AG09319 (cell line): ENCODE results near the gene TRRAP.

Experiments
- DNase-seq: peaks from one replicate; pipeline ENCODE4 v3.0.0-alpha.2; 2010; ENCODE audit warnings: low read depth; ENCODE audit errors: extremely low read depth
- CTCF ChIP-seq: IDR thresholded peaks from 2 replicates; pipeline ENCODE4 v1.5.1; 2011; ENCODE audit warnings: low read depth, mild to moderate bottlenecking, inconsistent platforms, low read length, moderate library complexity

Gene TRRAP

GRCh38 chr7:98855610-98856422 is 22.5 kb upstream of the TRRAP start:
- no peak for DNase-seq
- no peak for TF ChIP-seq CTCF

GRCh38 chr7:98860071-98860470 is 18.3 kb upstream of the TRRAP start:
- TF ChIP-seq CTCF: no peak
- DNase-seq: no peak

- DNase-seq: no peak
- no peak for TF ChIP-seq CTCF
Observed at GRCh38 chr7:98862203-98862602, 16.1 kb upstream of the TRRAP start.

GRCh38 chr7:98862716-98863420 is 15.5 kb upstream of the TRRAP start:
- no peak for TF ChIP-seq CTCF
- no peak for DNase-seq

GRCh38 chr7:98863601-98864000 is 14.7 kb upstream of the TRRAP start:
- no peak for TF ChIP-seq CTCF
- no peak for DNase-seq

- TF ChIP-seq CTCF: no peak
- DNase-seq: no peak
Observed at GRCh38 chr7:98864731-98865453, 13.4 kb upstream of the TRRAP start.

GRCh38 chr7:98866351-98866750 is 12.0 kb upstream of the TRRAP start:
- no peak for DNase-seq
- TF ChIP-seq CTCF: no peak
